ENCODE results near the gene RANBP3L.

The RANBP3L gene

GRCh38 chr5:36305571-36306326 is 4.0 kb upstream of the RANBP3L start:
- CTCF ChIA-PET, result interaction anchor here (0.5 to 1.0 kb wide), 12 partner anchors 19 to 458 kb away, joined by 3 to 10 read pairs (median 3); no protein-coding TSS in a partner anchor
- no peak overlapping the region for H3K27ac ChIP-seq
- TF ChIP-seq CTCF (conservative IDR thresholded peaks at IDR 0.05; ENCODE audit: low read depth), result peak; percentile 82
- POLR2A ChIA-PET (ENCODE audit: low non-redundant PET), result no interaction called here
- peak; percentile 37 for DNase-seq (ENCODE audit: low spot score)

GRCh38 chr5:36304095-36304805 is 2.5 kb upstream of the RANBP3L start:
- POLR2A ChIA-PET (ENCODE audit: low non-redundant PET), result no interaction called here

GRCh38 chr5:36300927-36301540 is 668 bp downstream of the RANBP3L start:
- DNase-seq (ENCODE audit: low spot score), result no peak
- ChIA-PET POLR2A (ENCODE audit: low non-redundant PET) (no interaction called here), CTCF (interaction anchor here (0.6 kb wide), 1 partner anchor 395 kb away, joined by 4 read pairs; no protein-coding TSS in a partner anchor)
- H3K27ac ChIP-seq, result no peak overlapping the region
- no peak for TF ChIP-seq CTCF (conservative IDR thresholded peaks at IDR 0.05; ENCODE audit: low read depth)

More at GRCh38 chr5:36304095-36304805, 2.5 kb upstream of the RANBP3L start:
- TF ChIP-seq CTCF (conservative IDR thresholded peaks at IDR 0.05; ENCODE audit: low read depth), result no peak
- H3K27ac ChIP-seq, result no peak overlapping the region
- CTCF ChIA-PET, result interaction anchor here (0.7 to 1.1 kb wide), 3 partner anchors 10 to 38 kb away, joined by 3 to 4 read pairs (median 3); no protein-coding TSS in a partner anchor
- no peak for DNase-seq (ENCODE audit: low spot score)

GRCh38 chr5:36300191-36300926 is 1.3 kb downstream of the RANBP3L start:
- CTCF ChIA-PET, result interaction anchor here (0.6 kb wide), 1 partner anchor 237 kb away, joined by 3 read pairs; no protein-coding TSS in a partner anchor

GRCh38 chr5:36298552-36298951 is 3.1 kb downstream of the RANBP3L start:
- H3K27ac ChIP-seq, result no peak overlapping the region
- DNase-seq (ENCODE audit: low spot score), result no peak
- POLR2A ChIA-PET (ENCODE audit: low non-redundant PET), result no interaction called here
- CTCF ChIA-PET, result interaction anchor here (0.6 kb wide), 1 partner anchor 15 kb away, joined by 4 read pairs; no protein-coding TSS in a partner anchor
- no peak for TF ChIP-seq CTCF (conservative IDR thresholded peaks at IDR 0.05; ENCODE audit: low read depth)

More at GRCh38 chr5:36300191-36300926, 1.3 kb downstream of the RANBP3L start:
- H3K27ac ChIP-seq, result no peak overlapping the region
- no peak for TF ChIP-seq CTCF (conservative IDR thresholded peaks at IDR 0.05; ENCODE audit: low read depth)
- DNase-seq (ENCODE audit: low spot score), result no peak
- POLR2A ChIA-PET (ENCODE audit: low non-redundant PET), result no interaction called here

- H3K27ac ChIP-seq, result no peak overlapping the region
- DNase-seq (ENCODE audit: low spot score), result no peak
- POLR2A ChIA-PET (ENCODE audit: low non-redundant PET), result no interaction called here
- CTCF ChIA-PET, result no interaction called here
- no peak for TF ChIP-seq CTCF (conservative IDR thresholded peaks at IDR 0.05; ENCODE audit: low read depth)
Measured at GRCh38 chr5:36297653-36298052, 4.0 kb downstream of the RANBP3L start.

Measured in RWPE1 (cell line).